ENCODE measurements around the gene PTX4. TPM values are rescaled to one million over a fixed set of nuclear protein-coding genes. Genes with fewer than 3 reads are reported as not detected.

Gene PTX4
- total RNA-seq, 1 experiment from 2014 or later, result 0.22 TPM

DNA sequence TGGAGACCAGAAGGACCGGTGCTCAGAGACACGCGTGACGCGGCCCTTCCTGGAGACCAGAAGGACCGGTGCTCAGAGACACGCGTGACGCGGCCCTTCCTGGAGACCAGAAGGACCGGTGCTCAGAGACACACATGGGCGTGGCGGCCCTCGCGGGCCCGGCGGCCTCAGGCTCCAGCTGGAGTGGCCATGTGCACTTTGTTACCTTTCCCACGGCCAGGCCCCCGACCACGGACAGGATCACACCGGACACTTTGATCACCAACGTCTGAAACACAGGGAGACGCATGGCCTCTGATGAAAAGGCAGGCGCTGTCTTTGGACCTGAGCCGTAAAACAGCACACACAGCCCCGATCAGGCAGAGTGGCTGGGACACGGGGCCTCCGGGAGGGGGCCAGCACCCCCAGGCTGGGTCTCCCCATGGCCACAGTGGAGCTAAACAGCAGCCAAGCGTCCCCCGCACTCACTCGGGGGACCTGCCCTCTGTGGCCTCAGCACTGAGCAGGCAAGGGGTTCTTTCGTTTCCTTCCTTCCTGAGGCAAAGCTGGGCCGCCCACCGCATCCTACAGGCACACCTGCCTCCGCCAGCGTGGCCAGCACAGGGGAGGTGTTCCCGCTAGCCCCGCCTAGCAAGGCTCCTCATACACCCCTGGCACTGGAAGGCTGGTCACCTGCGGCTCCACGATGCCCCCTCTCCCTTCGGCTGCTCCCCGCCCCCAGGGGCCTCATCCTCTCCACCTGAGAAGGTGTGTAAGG, 31.1 kb downstream of the PTX4 start:
- no peak overlapping the region for H3K27ac ChIP-seq (ENCODE audit: low read length)
- no peaks in the 10 kb centered on the region for H3K27me3 ChIP-seq (ENCODE audit: low read length)
- no peaks in the 10 kb centered on the region for H3K4me1 ChIP-seq (ENCODE audit: insufficient read depth, low read length)
- no peaks in the 10 kb centered on the region for H3K36me3 ChIP-seq (ENCODE audit: low read depth, low read length)
- DNase-seq (no peak), ATAC-seq (no peak)
- ChIA-PET CTCF (no interaction called here), POLR2A (ENCODE audit: unreplicated experiment) (no interaction called here)
- H4K20me1 ChIP-seq (ENCODE audit: low read length), result no peaks in the 10 kb centered on the region
- no peaks in the 10 kb centered on the region for H3K9me3 ChIP-seq (ENCODE audit: low read length)
- H3K9ac ChIP-seq (ENCODE audit: low read length), result no peak overlapping the region
- BruUV-seq (replicated peaks), result no TSS peak
- intact Hi-C loops (cut with micrococcal nuclease), result no loop called here
- H2AFZ ChIP-seq (ENCODE audit: low read length), result no peak overlapping the region
- no peak overlapping the region for H3K4me3 ChIP-seq (ENCODE audit: low read length)
- TF ChIP-seq, protein P1, sequence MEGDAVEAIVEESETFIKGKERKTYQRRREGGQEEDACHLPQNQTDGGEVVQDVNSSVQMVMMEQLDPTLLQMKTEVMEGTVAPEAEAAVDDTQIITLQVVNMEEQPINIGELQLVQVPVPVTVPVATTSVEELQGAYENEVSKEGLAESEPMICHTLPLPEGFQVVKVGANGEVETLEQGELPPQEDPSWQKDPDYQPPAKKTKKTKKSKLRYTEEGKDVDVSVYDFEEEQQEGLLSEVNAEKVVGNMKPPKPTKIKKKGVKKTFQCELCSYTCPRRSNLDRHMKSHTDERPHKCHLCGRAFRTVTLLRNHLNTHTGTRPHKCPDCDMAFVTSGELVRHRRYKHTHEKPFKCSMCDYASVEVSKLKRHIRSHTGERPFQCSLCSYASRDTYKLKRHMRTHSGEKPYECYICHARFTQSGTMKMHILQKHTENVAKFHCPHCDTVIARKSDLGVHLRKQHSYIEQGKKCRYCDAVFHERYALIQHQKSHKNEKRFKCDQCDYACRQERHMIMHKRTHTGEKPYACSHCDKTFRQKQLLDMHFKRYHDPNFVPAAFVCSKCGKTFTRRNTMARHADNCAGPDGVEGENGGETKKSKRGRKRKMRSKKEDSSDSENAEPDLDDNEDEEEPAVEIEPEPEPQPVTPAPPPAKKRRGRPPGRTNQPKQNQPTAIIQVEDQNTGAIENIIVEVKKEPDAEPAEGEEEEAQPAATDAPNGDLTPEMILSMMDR (conservative IDR thresholded peaks at IDR 0.05; ENCODE audit: low read depth, low read length), result no peak
- TF ChIP-seq EZH2 (IDR thresholded peaks at IDR 0.05; ENCODE audit: low read length, unreplicated experiment) (no peak), EZH2phosphoT487 (IDR thresholded peaks at IDR 0.05; ENCODE audit: borderline replicate concordance, low read length) (no peak)
- no peak overlapping the region for H3K4me2 ChIP-seq (ENCODE audit: low read length)
- no peaks in the 10 kb centered on the region for H3K79me2 ChIP-seq (ENCODE audit: low read length)
- no peaks in the 10 kb centered on the region for H3F3A ChIP-seq (ENCODE audit: low read length, unreplicated experiment)
- H3K9me2 ChIP-seq (replicated peaks; ENCODE audit: low read length), result no peaks in the 10 kb centered on the region

DNA sequence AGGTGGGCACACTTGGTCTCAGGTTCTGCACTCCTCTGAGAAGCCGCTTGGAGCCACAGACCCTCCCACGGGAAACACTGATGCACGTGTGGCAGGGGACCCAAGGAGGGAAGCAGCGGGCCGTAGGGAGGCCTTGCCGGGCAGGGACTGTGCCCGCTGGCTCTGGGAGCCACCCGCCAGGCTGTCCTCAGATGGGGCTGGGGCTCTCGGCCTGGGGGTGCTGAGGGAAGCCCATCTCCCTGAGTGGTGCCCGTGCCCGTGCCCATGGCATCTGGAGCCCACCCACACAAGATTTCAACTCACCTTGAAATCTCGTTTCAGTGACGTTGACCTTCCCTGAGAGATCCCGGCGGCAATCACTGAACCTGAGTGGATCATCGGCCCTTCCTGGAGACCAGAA, 31.8 kb downstream of the PTX4 start:
- no peak for ATAC-seq
- H3K9me2 ChIP-seq (replicated peaks; ENCODE audit: low read length), result no peaks in the 10 kb centered on the region
- no peaks in the 10 kb centered on the region for H3F3A ChIP-seq (ENCODE audit: low read length, unreplicated experiment)
- ChIA-PET CTCF (no interaction called here), POLR2A (ENCODE audit: unreplicated experiment) (no interaction called here)
- no peak for DNase-seq
- no peak overlapping the region for H3K9ac ChIP-seq (ENCODE audit: low read length)
- no peak overlapping the region for H3K4me2 ChIP-seq (ENCODE audit: low read length)
- no peaks in the 10 kb centered on the region for H4K20me1 ChIP-seq (ENCODE audit: low read length)
- no peak overlapping the region for H3K27ac ChIP-seq (ENCODE audit: low read length)
- H3K79me2 ChIP-seq (ENCODE audit: low read length), result no peaks in the 10 kb centered on the region
- no TSS peak for BruUV-seq (replicated peaks)
- H3K4me1 ChIP-seq (ENCODE audit: insufficient read depth, low read length), result no peaks in the 10 kb centered on the region
- H3K9me3 ChIP-seq (ENCODE audit: low read length), result no peaks in the 10 kb centered on the region
- H3K27me3 ChIP-seq (ENCODE audit: low read length), result no peaks in the 10 kb centered on the region
- H2AFZ ChIP-seq (ENCODE audit: low read length), result no peak overlapping the region
- TF ChIP-seq EZH2phosphoT487 (IDR thresholded peaks at IDR 0.05; ENCODE audit: borderline replicate concordance, low read length), result no peak
- TF ChIP-seq EZH2 (IDR thresholded peaks at IDR 0.05; ENCODE audit: low read length, unreplicated experiment), result no peak
- TF ChIP-seq, protein P1 (conservative IDR thresholded peaks at IDR 0.05; ENCODE audit: low read depth, low read length), result no peak
- H3K4me3 ChIP-seq (ENCODE audit: low read length), result no peak overlapping the region
- intact Hi-C loops (cut with micrococcal nuclease), result no loop called here
- H3K36me3 ChIP-seq (ENCODE audit: low read depth, low read length), result no peaks in the 10 kb centered on the region

All from PC-3 (cell line).